ENCODE measurements around the gene VAV1. TPM values are rescaled to one million over a fixed set of nuclear protein-coding genes. Genes with fewer than 3 reads are reported as not detected.

Gene VAV1
- total and polyA plus RNA-seq, 2 of the 8 experiments (the other 6 are each of a cell fraction or from before 2014, with no cell fraction given): 0.21 to 0.22 TPM

DNA sequence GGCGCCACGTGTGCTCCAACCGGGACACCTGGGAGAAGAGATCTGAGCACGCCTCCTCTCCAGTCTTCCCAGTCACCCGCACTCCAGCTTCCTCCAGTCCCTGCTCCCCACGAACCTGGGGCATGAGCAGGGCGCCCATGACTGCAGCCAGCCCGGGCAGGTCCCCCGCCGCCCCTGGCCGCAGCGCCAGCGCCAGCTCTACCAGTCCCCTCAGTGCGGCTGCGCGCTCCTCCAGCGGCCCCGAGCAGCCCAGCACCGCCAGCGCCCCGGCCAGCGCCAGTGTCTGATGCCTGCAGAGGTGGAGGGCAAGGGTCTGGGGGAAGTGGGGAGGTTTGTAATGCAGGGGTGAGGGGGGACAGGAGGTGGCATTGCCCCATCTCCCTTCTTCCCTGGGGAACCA is 18.4 kb upstream of the VAV1 start:
- ChIA-PET CTCF (ENCODE audit: partially characterized antibody) (interaction anchor here (0.7 to 2.7 kb wide), 4 partner anchors 15 to 108 kb away, joined by 3 to 19 read pairs (median 4); partner anchors contain the start of gene SH2D3A), POLR2A (ENCODE audit: partially characterized antibody) (interaction anchor here (0.7 to 8.0 kb wide), 7 partner anchors 11 to 475 kb away, joined by 3 to 110 read pairs (median 4); partner anchors contain the start of genes GPR108, SH2D3A and TRIP10)
- Histone ChIP-seq H3K4ac (replicated peaks; ENCODE audit: insufficient read length, low read depth, low read length) (no peak overlapping the region), H3K56ac (replicated peaks; ENCODE audit: insufficient read length, low read depth, low read length) (no peak overlapping the region), H4K20me1 (replicated peaks in 1 of 2; ENCODE audit: control insufficient read depth in 1 of 2, insufficient read depth in 2 of 2, low read length in 2 of 2) (peaks cover 0 to 3% of the 10 kb centered on the region in 2 experiments), H2BK15ac (ENCODE audit: low read length) (no peak overlapping the region), H2BK5ac (ENCODE audit: low read depth, low read length) (no peak overlapping the region), H3K79me2 (ENCODE audit: control insufficient read depth in 1 of 2, insufficient read depth in 2 of 2, low read length in 2 of 2) (no peaks in the 10 kb centered on the region), H3K4me2 (ENCODE audit: insufficient read depth in 1 of 2, low read depth in 2 of 2, low read length in 2 of 2) (no peak overlapping the region), H2BK120ac (replicated peaks; ENCODE audit: low read depth, low read length) (no peak overlapping the region), H3K4me3 (ENCODE audit: extremely low read depth in 1 of 4, insufficient read depth in 2 of 4, low read depth in 3 of 4, low read length in 4 of 4) (no peak overlapping the region), H4K91ac (replicated peaks; ENCODE audit: insufficient read length, low read length) (no peak overlapping the region), H4K8ac (ENCODE audit: extremely low read depth, insufficient read depth, low read length) (peak overlapping the region; percentile 45), H3K27me3 (replicated peaks in 1 of 4; ENCODE audit: control insufficient read depth in 3 of 4, extremely low read depth in 1 of 4, insufficient read depth in 3 of 4, low read length in 3 of 4) (no peaks in the 10 kb centered on the region), H3K23ac (ENCODE audit: insufficient read length) (no peak overlapping the region), H3K4me1 (replicated peaks in 1 of 4; ENCODE audit: control insufficient read depth in 3 of 4, insufficient read depth in 4 of 4, low read length in 3 of 4) (peaks cover 0 to 7% (median 5%) of the 10 kb centered on the region in 4 experiments; a peak in 6 of 7 replicates), H3K79me1 (ENCODE audit: low read depth, low read length) (no peaks in the 10 kb centered on the region), H3K23me2 (ENCODE audit: low read depth, low read length) (peaks cover 2% of the 10 kb centered on the region; the same call in 1 of the 2 replicates), H2BK20ac (ENCODE audit: low read length) (no peak overlapping the region), H2BK12ac (ENCODE audit: low read depth, low read length) (no peak overlapping the region), H3K27ac (ENCODE audit: low read depth, low read length) (no peak overlapping the region), H3K9me3 (ENCODE audit: insufficient read depth in 2 of 2, low read depth in 1 of 2, low read length in 1 of 2) (no peaks in the 10 kb centered on the region), H3K18ac (ENCODE audit: extremely low read depth, low read length) (no peak overlapping the region), H4K5ac (ENCODE audit: insufficient read length, low read depth, low read length) (no peak overlapping the region), H2AK5ac (ENCODE audit: low read depth, low read length) (no peak overlapping the region), H3K9ac (replicated peaks in 1 of 4; ENCODE audit: extremely low read depth in 1 of 4, low read depth in 3 of 4, low read length in 3 of 4) (no peak overlapping the region), H3K14ac (ENCODE audit: insufficient read length) (no peak overlapping the region), H3K36me3 (ENCODE audit: control insufficient read depth in 2 of 4, insufficient read depth in 4 of 4, low read length in 3 of 4) (peaks cover 11 to 29% (median 18%) of the 10 kb centered on the region in 4 experiments; a peak in 7 of 8 replicates), H2AFZ (ENCODE audit: low read length) (no peak overlapping the region)
- 96% methylated on average over 16 of the region's 22 CpGs; no CpG with 5 or more reads in 1 of the 2 experiments for WGBS, 2 experiments (ENCODE audit: extremely low coverage in 1 of 2, insufficient coverage in 1 of 2, insufficient read length in 1 of 2, insufficient replicate concordance in 2 of 2, low coverage in 1 of 2, low lambda C conversion rate in 2 of 2, missing lambda C conversion rate in 1 of 2)
- DNase-seq (ENCODE audit: low read depth in 1 of 2, low spot score in 2 of 2): no peak
- no peak for FAIRE-seq
- TF ChIP-seq SIRT6 (IDR thresholded peaks at IDR 0.05; ENCODE audit: low read length): no peak
- TF ChIP-seq NANOG (IDR thresholded peaks at IDR 0.05; ENCODE audit: insufficient read depth, low read depth, low read length, poor library complexity, severe bottlenecking): no peak
- TF ChIP-seq SP1 (IDR thresholded peaks at IDR 0.05; ENCODE audit: low read depth, low read length): no peak
- TF ChIP-seq SUZ12 (IDR thresholded peaks at IDR 0.05; ENCODE audit: low read length): no peak
- TF ChIP-seq EP300 (IDR thresholded peaks at IDR 0.05; ENCODE audit: borderline replicate concordance in 1 of 2, low read depth in 2 of 2, low read length in 2 of 2): no peak
- no peak for TF ChIP-seq BCL11A (IDR thresholded peaks at IDR 0.05; ENCODE audit: low read depth in 2 of 2, low read length in 2 of 2)
- TF ChIP-seq CHD1 (IDR thresholded peaks at IDR 0.05; ENCODE audit: low read depth, low read length): no peak
- no peak for TF ChIP-seq YY1 (IDR thresholded peaks at IDR 0.05; ENCODE audit: low read depth, low read length)
- TF ChIP-seq SAP30 (IDR thresholded peaks at IDR 0.05; ENCODE audit: insufficient read depth, insufficient replicate concordance, low read length): no peak
- TF ChIP-seq RXRA (IDR thresholded peaks at IDR 0.05; ENCODE audit: insufficient read depth, low read depth, low read length): no peak
- TF ChIP-seq, protein P1, sequence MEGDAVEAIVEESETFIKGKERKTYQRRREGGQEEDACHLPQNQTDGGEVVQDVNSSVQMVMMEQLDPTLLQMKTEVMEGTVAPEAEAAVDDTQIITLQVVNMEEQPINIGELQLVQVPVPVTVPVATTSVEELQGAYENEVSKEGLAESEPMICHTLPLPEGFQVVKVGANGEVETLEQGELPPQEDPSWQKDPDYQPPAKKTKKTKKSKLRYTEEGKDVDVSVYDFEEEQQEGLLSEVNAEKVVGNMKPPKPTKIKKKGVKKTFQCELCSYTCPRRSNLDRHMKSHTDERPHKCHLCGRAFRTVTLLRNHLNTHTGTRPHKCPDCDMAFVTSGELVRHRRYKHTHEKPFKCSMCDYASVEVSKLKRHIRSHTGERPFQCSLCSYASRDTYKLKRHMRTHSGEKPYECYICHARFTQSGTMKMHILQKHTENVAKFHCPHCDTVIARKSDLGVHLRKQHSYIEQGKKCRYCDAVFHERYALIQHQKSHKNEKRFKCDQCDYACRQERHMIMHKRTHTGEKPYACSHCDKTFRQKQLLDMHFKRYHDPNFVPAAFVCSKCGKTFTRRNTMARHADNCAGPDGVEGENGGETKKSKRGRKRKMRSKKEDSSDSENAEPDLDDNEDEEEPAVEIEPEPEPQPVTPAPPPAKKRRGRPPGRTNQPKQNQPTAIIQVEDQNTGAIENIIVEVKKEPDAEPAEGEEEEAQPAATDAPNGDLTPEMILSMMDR (IDR thresholded peaks at IDR 0.05; ENCODE audit: control extremely low read depth in 1 of 3, insufficient read depth in 1 of 3, low read depth in 1 of 3, low read length in 3 of 3): no peak

Data from H1 (cell line).